ENCODE data around the gene RBMXL2.

RBMXL2 gene

GRCh38 chr11:7088921-7089320 lies at the start of gene RBMXL2:
Gene RBMXL2, plus strand, starts transcription at chr11:7088998. Its CDS starts 123 bp downstream, at chr11:7089121.
- DNase-seq = no peak

- no peak for DNase-seq
Measured at GRCh38 chr11:7046474-7047175, 42.2 kb upstream of the RBMXL2 start.

- DNase-seq = no peak
Measured at GRCh38 chr11:7050191-7050590, 38.6 kb upstream of the RBMXL2 start.

GRCh38 chr11:7056828-7057513 lies 31.8 kb upstream of the RBMXL2 start:
- DNase-seq = no peak

DNA sequence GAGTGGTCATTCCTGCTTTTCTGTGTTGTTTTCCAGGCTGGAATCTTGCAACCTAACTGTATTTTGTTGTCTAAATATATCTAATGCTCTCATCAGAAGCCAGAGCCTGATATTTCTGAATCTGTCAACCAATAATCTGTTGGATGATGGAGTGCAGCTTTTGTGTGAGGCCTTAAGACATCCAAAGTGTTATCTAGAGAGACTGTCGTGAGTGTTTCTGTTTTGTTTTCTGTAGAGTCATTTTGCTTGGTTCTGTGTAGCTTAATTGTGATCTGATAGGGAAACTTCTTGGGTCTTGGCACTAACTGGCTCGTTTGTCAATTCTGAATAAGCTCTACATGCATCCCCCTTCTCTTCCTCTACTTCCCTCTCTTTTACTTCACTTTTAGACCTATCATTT lies 31.2 kb upstream of the RBMXL2 start:
- no peak for DNase-seq

GRCh38 chr11:7060868-7061267 lies 27.9 kb upstream of the RBMXL2 start:
- DNase-seq = no peak

- no peak for DNase-seq
Measured at GRCh38 chr11:7062534-7062933, 26.3 kb upstream of the RBMXL2 start.

- DNase-seq = no peak
Measured at GRCh38 chr11:7072401-7073028, 16.3 kb upstream of the RBMXL2 start.

DNA sequence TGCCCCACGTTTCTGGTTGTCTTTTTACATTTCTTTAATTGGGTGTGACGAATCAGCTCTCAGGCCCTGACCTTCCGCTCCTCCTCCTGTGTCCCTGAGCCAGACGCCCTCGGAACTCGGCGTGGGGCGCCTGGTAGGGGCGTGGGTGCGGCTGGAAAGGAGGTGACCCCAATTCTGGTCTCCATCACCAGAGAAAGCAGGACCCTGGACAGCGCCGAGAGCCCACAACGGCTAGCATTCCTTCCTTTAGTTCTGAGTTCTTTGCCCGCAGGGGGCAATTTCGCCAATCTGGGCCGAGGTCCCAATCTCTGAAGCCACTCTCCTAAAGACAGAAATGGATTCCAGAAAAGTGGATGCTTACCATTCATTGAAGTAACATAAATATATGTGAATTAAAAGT lies 11.7 kb upstream of the RBMXL2 start:
- no peak for DNase-seq

DNA sequence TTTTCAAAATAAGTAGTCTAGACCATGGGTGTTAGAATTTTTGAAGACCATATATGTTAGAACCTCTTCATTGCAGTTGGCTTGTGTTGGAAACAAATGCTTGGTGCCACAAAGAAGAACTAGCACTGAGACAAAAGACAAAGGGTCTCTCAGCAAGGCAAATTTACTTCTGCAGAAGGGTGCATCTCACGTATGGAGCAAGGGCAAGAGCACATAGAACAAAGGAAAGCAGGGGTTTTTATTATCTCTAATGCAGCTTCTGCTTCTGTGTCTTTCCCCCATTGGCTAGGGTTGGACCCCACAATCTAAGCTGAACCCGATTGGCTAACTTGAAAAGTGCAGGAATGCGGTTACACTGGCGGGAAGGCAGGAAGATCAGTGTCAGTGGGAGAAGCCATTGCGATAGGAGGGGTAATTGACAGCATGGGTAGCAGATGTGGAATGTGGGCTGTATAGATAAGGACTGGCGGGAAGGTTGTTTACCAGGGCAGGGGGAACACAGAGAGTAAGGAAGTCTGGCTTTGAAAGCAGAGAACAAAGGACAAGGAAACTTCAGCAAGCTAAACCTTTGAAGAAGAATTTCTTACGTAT lies 9.2 kb upstream of the RBMXL2 start:
- DNase-seq = no peak

DNA sequence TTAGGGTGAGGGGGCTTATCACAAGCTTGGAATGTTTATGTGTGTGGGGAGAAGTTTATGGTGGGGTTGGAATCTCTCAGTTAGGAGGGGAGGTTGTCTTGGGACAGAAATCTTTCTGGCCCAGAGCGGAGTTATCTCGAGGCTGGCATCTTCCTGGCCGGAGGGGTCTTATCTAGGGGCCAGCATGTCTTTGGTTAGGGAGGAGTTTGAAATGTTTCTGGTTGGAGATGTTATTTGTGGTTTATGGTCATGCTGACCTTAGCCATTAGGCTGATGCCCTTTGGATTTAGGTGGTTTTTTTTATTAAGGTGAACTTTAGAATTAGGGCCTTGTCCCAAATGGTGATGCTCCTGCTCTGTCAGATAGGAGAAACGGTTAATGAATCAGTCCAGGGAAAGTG lies 7.9 kb upstream of the RBMXL2 start:
- no peak for DNase-seq

DNA sequence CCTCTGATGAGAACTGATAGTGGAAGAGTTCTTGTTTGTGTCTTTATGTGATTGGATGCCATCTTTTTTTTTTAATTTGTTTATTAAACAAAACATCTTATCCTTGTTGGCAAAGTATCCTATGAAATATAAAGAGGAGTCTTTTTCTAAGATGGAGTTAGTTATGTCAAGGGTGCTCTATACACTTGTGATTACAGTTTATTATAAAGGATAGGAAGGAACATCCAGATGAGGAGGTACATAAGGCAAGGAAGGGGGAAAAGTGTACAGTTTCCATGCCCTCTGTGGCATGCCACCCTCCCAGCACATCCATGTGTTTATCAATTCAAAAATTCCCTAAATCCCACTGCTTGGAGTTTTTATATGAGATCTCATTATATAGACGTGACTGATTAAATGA lies 7.4 kb upstream of the RBMXL2 start:
- DNase-seq = no peak

DNA sequence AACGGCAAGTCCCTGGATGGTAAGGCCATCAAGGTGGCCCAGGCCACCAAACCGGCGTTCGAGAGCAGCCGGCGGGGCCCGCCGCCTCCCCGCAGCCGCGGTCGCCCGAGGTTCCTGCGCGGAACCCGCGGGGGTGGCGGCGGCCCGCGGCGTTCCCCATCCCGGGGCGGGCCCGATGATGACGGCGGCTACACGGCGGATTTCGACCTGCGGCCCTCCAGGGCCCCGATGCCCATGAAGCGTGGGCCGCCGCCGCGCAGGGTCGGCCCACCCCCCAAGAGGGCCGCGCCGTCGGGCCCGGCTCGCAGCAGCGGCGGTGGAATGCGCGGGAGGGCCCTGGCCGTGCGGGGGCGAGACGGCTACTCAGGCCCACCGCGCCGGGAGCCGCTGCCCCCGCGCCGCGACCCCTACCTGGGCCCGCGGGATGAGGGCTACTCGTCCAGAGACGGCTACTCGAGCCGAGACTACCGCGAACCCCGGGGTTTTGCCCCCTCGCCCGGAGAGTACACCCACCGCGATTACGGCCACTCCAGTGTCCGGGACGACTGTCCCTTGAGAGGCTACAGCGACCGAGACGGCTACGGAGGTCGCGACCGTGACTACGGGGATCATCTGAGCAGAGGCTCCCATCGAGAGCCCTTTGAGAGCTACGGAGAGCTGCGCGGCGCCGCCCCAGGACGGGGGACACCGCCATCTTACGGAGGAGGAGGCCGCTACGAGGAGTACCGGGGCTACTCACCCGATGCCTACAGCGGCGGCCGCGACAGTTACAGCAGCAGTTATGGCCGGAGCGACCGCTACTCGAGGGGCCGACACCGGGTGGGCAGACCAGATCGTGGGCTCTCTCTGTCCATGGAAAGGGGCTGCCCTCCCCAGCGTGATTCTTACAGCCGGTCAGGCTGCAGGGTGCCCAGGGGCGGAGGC lies 792 bp downstream of the RBMXL2 start:
- DNase-seq = no peak

DNA sequence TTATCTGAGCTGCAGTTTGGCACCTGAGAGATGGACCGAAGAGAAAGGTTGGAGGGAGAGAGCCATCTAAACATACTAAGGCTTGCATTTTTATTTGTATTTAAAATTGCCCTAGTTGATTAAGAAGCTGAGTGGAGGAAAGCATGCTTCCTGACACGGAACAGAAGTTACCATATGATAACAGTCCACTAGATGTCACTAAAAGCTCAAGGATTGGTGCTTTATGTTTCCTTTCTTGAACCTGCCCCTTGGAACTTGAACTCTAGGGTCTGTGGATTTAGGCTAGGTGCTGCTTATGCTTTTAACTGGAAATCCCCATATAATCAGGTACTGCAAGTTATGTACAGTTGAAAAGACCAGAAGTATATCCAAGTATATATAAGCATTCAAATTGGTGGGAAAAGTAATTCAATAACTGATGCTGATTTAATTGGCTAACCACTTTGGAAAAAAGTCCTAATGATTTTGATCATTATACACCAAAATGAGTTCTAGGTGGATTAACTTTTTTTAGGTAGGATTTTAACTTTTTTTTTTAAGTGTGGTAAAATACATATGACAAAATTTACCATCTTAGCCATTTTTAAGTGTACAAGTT lies 9.5 kb downstream of the RBMXL2 start:
- no peak for DNase-seq

GRCh38 chr11:7115780-7116179 lies 27.0 kb downstream of the RBMXL2 start:
- no peak for DNase-seq

DNA sequence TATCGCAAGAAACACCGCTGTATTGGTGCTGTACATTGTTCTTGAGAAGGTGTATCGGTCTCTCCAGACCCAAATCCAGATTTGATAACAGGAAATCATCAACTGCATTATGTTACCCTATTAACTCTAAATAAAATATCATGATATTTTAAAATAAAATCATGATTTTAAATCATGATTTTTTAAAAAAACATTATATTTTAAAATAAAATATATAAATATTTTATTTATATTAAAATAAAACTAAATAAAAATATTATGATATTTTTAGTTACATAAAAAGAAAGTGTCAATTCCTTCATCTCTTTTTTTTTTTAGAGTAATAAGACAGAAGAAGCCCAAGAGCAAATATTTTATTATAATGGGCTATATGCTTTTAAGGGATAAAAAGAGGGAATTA lies 27.6 kb downstream of the RBMXL2 start:
- no peak for DNase-seq

GRCh38 chr11:7138051-7138450 lies 49.3 kb downstream of the RBMXL2 start:
- DNase-seq = no peak
